IMR-90 (cell line): Measurements from ENCODE around the gene ATP10B. TPM values are rescaled to one million over a fixed set of nuclear protein-coding genes. Genes with fewer than 3 reads are reported as not detected.

ENCODE experiments used
- ATAC-seq: fragments of 200-7000 bp; cut with Tn5 transposase; 2 replicates; pipeline ENCODE4 v1.9.1; 2020; ENCODE audit warnings: low read depth, mild to moderate bottlenecking, moderate library complexity
- BruUV-seq: library from RNA; stranded (reverse); fragments of 400-500 nt; replicated peaks from 2 replicates; lab custom pipeline; 2021; lab: Mats Ljungman, UMichigan
- CTCF ChIA-PET: fragments of 300-600 bp; formaldehyde crosslinking; extraction: SDS; loops from one replicate; lab custom pipeline; 2021; ENCODE audit warnings: antibody characterized with exemption; lab: Yijun Ruan, JAX
- POLR2A ChIA-PET: fragments of 300-600 bp; sonication (Branson Sonifier 250); formaldehyde crosslinking; loops from one replicate; lab custom pipeline; 2022; ENCODE audit warnings: antibody characterized with exemption; ENCODE audit not compliant: unreplicated experiment; lab: Charles Lee
- DNase-seq: peaks from one replicate; pipeline ENCODE4 v3.0.0; 2013
- H2AFZ ChIP-seq: replicated peaks from 2 replicates; pipeline ENCODE3; 2013; ENCODE audit warnings: low read length, mild to moderate bottlenecking; ENCODE audit not compliant: poor library complexity
- H2AK5ac ChIP-seq: 2 replicates; pipeline ENCODE4 v1.6.1; 2013; ENCODE audit warnings: low read depth, low read length, inconsistent platforms
- H2AK9ac ChIP-seq: replicated peaks from 2 replicates; pipeline ENCODE3; 2013; ENCODE audit warnings: mild to moderate bottlenecking, low read depth, low read length, moderate library complexity; ENCODE audit not compliant: poor library complexity
- H2BK120ac ChIP-seq: 2 replicates; pipeline ENCODE4 v1.6.1; 2013; ENCODE audit warnings: low read depth, low read length, inconsistent platforms
- H2BK15ac ChIP-seq: 3 replicates; pipeline ENCODE4 v1.6.1; 2013; ENCODE audit warnings: low read depth, low read length, inconsistent platforms
- H2BK20ac ChIP-seq: 2 replicates; pipeline ENCODE4 v1.6.1; 2013; ENCODE audit warnings: low read depth, mild to moderate bottlenecking, inconsistent platforms, low read length, moderate library complexity
- H2BK5ac ChIP-seq: 2 replicates; pipeline ENCODE4 v1.6.1; 2013; ENCODE audit warnings: mild to moderate bottlenecking, low read depth, low read length, inconsistent platforms; ENCODE audit not compliant: poor library complexity, severe bottlenecking
- H3K14ac ChIP-seq: replicated peaks from 2 replicates; pipeline ENCODE4 v1.6.1; 2013; ENCODE audit warnings: low read depth, low read length, inconsistent platforms
- H3K18ac ChIP-seq: 2 replicates; pipeline ENCODE4 v1.6.1; 2013; ENCODE audit warnings: low read depth, low read length, control low read depth
- H3K23ac ChIP-seq: 2 replicates; pipeline ENCODE4 v1.6.1; 2013; ENCODE audit warnings: low read depth, low read length, inconsistent platforms
- H3K27ac ChIP-seq: 2 replicates; pipeline ENCODE4 v1.5.1; 2013; ENCODE audit warnings: mild to moderate bottlenecking, control low read depth, low read length; ENCODE audit not compliant: insufficient read depth
- H3K27me3 ChIP-seq: 2 replicates; pipeline ENCODE4 v1.6.1; 2013; ENCODE audit warnings: low read length; ENCODE audit not compliant: control insufficient read depth, insufficient read depth
- H3K36me3 ChIP-seq: 2 replicates; pipeline ENCODE4 v1.6.1; 2013; ENCODE audit warnings: low read length, mixed read lengths; ENCODE audit not compliant: control insufficient read depth, insufficient read depth
- H3K4ac ChIP-seq: 2 replicates; pipeline ENCODE4 v1.6.1; 2013; ENCODE audit warnings: low read depth, low read length, inconsistent platforms
- H3K4me1 ChIP-seq: 2 replicates; pipeline ENCODE4 v1.6.1; 2013; ENCODE audit warnings: low read length, mixed read lengths; ENCODE audit not compliant: control insufficient read depth, insufficient read depth
- H3K4me2 ChIP-seq: 2 replicates; pipeline ENCODE4 v1.6.1; 2013; ENCODE audit warnings: low read depth, mild to moderate bottlenecking, control low read depth, low read length, moderate library complexity
- H3K4me3 ChIP-seq: 2 replicates; pipeline ENCODE4 v1.5.1; 2013; ENCODE audit warnings: low read depth, mild to moderate bottlenecking, control low read depth, low read length, moderate library complexity; ENCODE audit not compliant: insufficient read depth
- H3K56ac ChIP-seq: 2 replicates; pipeline ENCODE4 v1.6.1; 2013; ENCODE audit warnings: low read length, inconsistent platforms; ENCODE audit not compliant: insufficient read depth; ENCODE audit errors: extremely low read depth
- H3K79me1 ChIP-seq, 2 experiments: 2 replicates each; pipeline ENCODE4 v1.6.1; 2013; ENCODE audit warnings: low read length in 2 of 2, inconsistent platforms in 1 of 2, low read depth in 1 of 2
- H3K9ac ChIP-seq: 2 replicates; pipeline ENCODE4 v1.6.1; 2013; ENCODE audit warnings: low read depth, low read length, control low read depth
- H3K9me1 ChIP-seq: 2 replicates; pipeline ENCODE4 v1.6.1; 2013; ENCODE audit warnings: low read length, inconsistent platforms; ENCODE audit not compliant: insufficient read depth
- H3K9me3 ChIP-seq: 2 replicates; pipeline ENCODE4 v1.6.1; 2013; ENCODE audit warnings: low read length; ENCODE audit not compliant: control insufficient read depth, insufficient read depth
- H4K20me1 ChIP-seq: 2 replicates; pipeline ENCODE4 v1.6.1; 2013; ENCODE audit warnings: low read length, inconsistent platforms; ENCODE audit not compliant: insufficient read depth
- H4K5ac ChIP-seq: 2 replicates; pipeline ENCODE4 v1.6.1; 2013; ENCODE audit warnings: mild to moderate bottlenecking, low read depth, low read length, control low read depth
- H4K8ac ChIP-seq, 2 experiments: 2 replicates each; pipeline ENCODE4 v1.6.1; 2013; ENCODE audit warnings: low read depth in 2 of 2, low read length in 2 of 2, control low read depth in 1 of 2, inconsistent platforms in 1 of 2
- H4K91ac ChIP-seq: 2 replicates; pipeline ENCODE4 v1.6.1; 2013; ENCODE audit warnings: low read depth, low read length, inconsistent platforms; ENCODE audit not compliant: insufficient read depth
- BHLHE40 ChIP-seq: fragments of 150-350 bp; IDR thresholded peaks from 2 replicates; pipeline ENCODE4 v1.6.1; 2016; ENCODE audit warnings: mild to moderate bottlenecking, low read depth, low read length
- CEBPB ChIP-seq: IDR thresholded peaks from 2 replicates; pipeline ENCODE4 v1.6.1; 2012; ENCODE audit warnings: low read depth, low read length, improper control_type of control experiment
- CHD1 ChIP-seq: IDR thresholded peaks from 2 replicates; pipeline ENCODE4 v1.6.1; 2012; ENCODE audit warnings: low read depth, low read length, improper control_type of control experiment
- ELK1 ChIP-seq: fragments of 150-350 bp; IDR thresholded peaks from 2 replicates; pipeline ENCODE4 v1.6.1; 2016; ENCODE audit warnings: low read depth, mild to moderate bottlenecking, low read length, moderate library complexity, borderline replicate concordance
- FOS ChIP-seq: fragments of 150-350 bp; IDR thresholded peaks from 2 replicates; pipeline ENCODE4 v1.6.1; 2016; ENCODE audit warnings: low read depth, low read length
- MAFK ChIP-seq: IDR thresholded peaks from 2 replicates; pipeline ENCODE4 v1.6.1; 2012; ENCODE audit warnings: low read depth, low read length, improper control_type of control experiment
- MAZ ChIP-seq: IDR thresholded peaks from 2 replicates; pipeline ENCODE4 v1.6.1; 2012; ENCODE audit warnings: low read depth, mild to moderate bottlenecking, low read length, improper control_type of control experiment, moderate library complexity, borderline replicate concordance
- MXI1 ChIP-seq: IDR thresholded peaks from 2 replicates; pipeline ENCODE4 v1.6.1; 2012; ENCODE audit warnings: low read depth, mild to moderate bottlenecking, low read length, moderate library complexity, borderline replicate concordance
- NFE2L2 ChIP-seq: fragments of 150-350 bp; IDR thresholded peaks from 2 replicates; pipeline ENCODE4 v1.6.1; 2016; ENCODE audit warnings: low read depth, mild to moderate bottlenecking, low read length
- POLR2A ChIP-seq: IDR thresholded peaks from 2 replicates; pipeline ENCODE4 v1.6.1; 2012; ENCODE audit warnings: mild to moderate bottlenecking, low read depth, low read length
- RAD21 ChIP-seq: IDR thresholded peaks from 2 replicates; pipeline ENCODE4 v1.6.1; 2012; ENCODE audit warnings: low read length, improper control_type of control experiment
- RCOR1 ChIP-seq: IDR thresholded peaks from 2 replicates; pipeline ENCODE4 v1.6.1; 2012; ENCODE audit warnings: mild to moderate bottlenecking, low read length, improper control_type of control experiment; ENCODE audit not compliant: insufficient replicate concordance
- RFX5 ChIP-seq: IDR thresholded peaks from 2 replicates; pipeline ENCODE4 v1.8.0; 2012; ENCODE audit warnings: low read depth, mild to moderate bottlenecking, low read length, moderate library complexity
- SMC3 ChIP-seq: fragments of 150-350 bp; IDR thresholded peaks from 2 replicates; pipeline ENCODE4 v1.6.1; 2016; ENCODE audit warnings: low read depth, mild to moderate bottlenecking, antibody characterized with exemption, low read length, moderate library complexity
- WGBS, 2 experiments: methylation state at CpG; one replicate each; pipeline versions ENCODE4 v1.1.5 to v1.1.7; 2013; ENCODE audit warnings: missing lambda C conversion rate in 2 of 2; ENCODE audit not compliant: insufficient read length in 1 of 2; ENCODE audit errors: extremely low coverage in 2 of 2; 5-methylcytosine and 5-hydroxymethylcytosine counted together
- dilution Hi-C: fragments of 300-500 bp; cut with HindIII; formaldehyde crosslinking; loops from one replicate; pipeline ENCODE4 v1.14.3; 2018; ENCODE audit warnings: low sequenced_read_pairs; ENCODE audit not compliant: unreplicated experiment
- in situ Hi-C: fragments of 300-500 bp; cut with MboI; formaldehyde crosslinking; loops from 3 replicates; pipeline ENCODE4 v1.14.3; 2019; ENCODE audit warnings: low sequenced_read_pairs, inconsistent platforms, mixed read lengths
- intact Hi-C: fragments of 100-400 bp; cut with micrococcal nuclease; formaldehyde crosslinking; loops from 2 replicates; pipeline ENCODE4 v1.10.0; 2022
- polyA plus RNA-seq, 3 experiments: library from polyadenylated mRNA; depleted of rRNA; stranded (reverse); fragments of >200 nt; gene quantifications; 2 replicates each; pipeline ENCODE4 v1.2.3, GENCODE V29; 2012; ENCODE audit warnings: low replicate concordance in 1 of 3
- total RNA-seq: library from RNA; depleted of rRNA; stranded (reverse); fragments of >200 nt; gene quantifications from 2 replicates; pipeline ENCODE4 v1.2.3, GENCODE V29; 2012
- TF ChIP-seq, protein P1 (sequence below): fragments of 150-350 bp; IDR thresholded peaks from 2 replicates; pipeline ENCODE4 v1.6.1; 2017; ENCODE audit warnings: mild to moderate bottlenecking, antibody characterized with exemption, low read length, low read depth
- TF ChIP-seq, protein P2 (sequence below): conservative IDR thresholded peaks from 2 replicates; pipeline ENCODE4 v1.5.1; 2012; ENCODE audit warnings: mild to moderate bottlenecking, low read depth, low read length, improper control_type of control experiment

The ATP10B gene
- total and polyA plus RNA-seq, 2 of the 4 experiments (the other 2 are of a cell fraction) = not detected

DNA sequence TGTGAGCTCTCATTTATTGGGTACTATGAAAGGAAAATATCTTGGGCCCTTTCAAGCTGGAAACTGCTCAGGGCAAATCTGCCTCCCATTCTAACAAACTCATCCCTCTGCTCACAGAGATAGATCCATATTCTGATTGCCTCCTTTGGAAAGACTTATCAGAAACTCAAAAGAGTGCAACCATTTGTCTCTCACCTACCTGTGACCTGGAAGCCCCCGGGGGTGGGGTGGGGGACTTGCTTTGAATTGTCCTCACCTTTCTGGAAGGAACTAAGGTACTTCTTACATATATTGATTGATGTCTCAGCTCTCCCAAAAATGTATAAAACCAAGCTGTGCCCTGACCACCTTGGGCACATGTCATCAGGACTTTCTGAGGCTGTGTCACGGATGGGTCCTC, 125.3 kb downstream of the ATP10B start:
- no peak for ATAC-seq

More for the DNA sequence above, 125.3 kb downstream of the ATP10B start:
- in situ Hi-C loops (no loop called here), intact Hi-C loops (no loop called here), dilution Hi-C loops (no loop called here)
- H3K18ac ChIP-seq = no peak overlapping the region
- no peaks in the 10 kb centered on the region for H3K79me1 ChIP-seq
- H3K9me1 ChIP-seq = no peaks in the 10 kb centered on the region
- H3K23ac ChIP-seq = no peak overlapping the region
- H3K4me3 ChIP-seq = no peak overlapping the region
- H2BK15ac ChIP-seq = no peak overlapping the region
- no peak overlapping the region for H4K8ac ChIP-seq
- no peaks in the 10 kb centered on the region for H3K36me3 ChIP-seq
- CTCF ChIA-PET = no interaction called here
- POLR2A ChIA-PET = no interaction called here
- no peaks in the 10 kb centered on the region for H3K27me3 ChIP-seq
- no peak overlapping the region for H3K4me2 ChIP-seq
- BruUV-seq = no TSS peak
- no peak overlapping the region for H3K4ac ChIP-seq
- H3K27ac ChIP-seq = no peak overlapping the region
- TF ChIP-seq CHD1 = no peak
- TF ChIP-seq RAD21 = no peak
- no peak for TF ChIP-seq RFX5
- no peak for TF ChIP-seq BHLHE40
- no peak for TF ChIP-seq POLR2A
- no peak for TF ChIP-seq MAFK
- TF ChIP-seq MXI1 = no peak
- no peak for TF ChIP-seq CEBPB
- TF ChIP-seq, protein P1, sequence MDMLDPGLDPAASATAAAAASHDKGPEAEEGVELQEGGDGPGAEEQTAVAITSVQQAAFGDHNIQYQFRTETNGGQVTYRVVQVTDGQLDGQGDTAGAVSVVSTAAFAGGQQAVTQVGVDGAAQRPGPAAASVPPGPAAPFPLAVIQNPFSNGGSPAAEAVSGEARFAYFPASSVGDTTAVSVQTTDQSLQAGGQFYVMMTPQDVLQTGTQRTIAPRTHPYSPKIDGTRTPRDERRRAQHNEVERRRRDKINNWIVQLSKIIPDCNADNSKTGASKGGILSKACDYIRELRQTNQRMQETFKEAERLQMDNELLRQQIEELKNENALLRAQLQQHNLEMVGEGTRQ = no peak
- no peak for TF ChIP-seq NFE2L2
- TF ChIP-seq ELK1 = no peak
- no peak for TF ChIP-seq MAZ
- TF ChIP-seq RCOR1 = no peak
- no peak for TF ChIP-seq FOS
- TF ChIP-seq, protein P2, sequence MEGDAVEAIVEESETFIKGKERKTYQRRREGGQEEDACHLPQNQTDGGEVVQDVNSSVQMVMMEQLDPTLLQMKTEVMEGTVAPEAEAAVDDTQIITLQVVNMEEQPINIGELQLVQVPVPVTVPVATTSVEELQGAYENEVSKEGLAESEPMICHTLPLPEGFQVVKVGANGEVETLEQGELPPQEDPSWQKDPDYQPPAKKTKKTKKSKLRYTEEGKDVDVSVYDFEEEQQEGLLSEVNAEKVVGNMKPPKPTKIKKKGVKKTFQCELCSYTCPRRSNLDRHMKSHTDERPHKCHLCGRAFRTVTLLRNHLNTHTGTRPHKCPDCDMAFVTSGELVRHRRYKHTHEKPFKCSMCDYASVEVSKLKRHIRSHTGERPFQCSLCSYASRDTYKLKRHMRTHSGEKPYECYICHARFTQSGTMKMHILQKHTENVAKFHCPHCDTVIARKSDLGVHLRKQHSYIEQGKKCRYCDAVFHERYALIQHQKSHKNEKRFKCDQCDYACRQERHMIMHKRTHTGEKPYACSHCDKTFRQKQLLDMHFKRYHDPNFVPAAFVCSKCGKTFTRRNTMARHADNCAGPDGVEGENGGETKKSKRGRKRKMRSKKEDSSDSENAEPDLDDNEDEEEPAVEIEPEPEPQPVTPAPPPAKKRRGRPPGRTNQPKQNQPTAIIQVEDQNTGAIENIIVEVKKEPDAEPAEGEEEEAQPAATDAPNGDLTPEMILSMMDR = no peak
- no peak for TF ChIP-seq SMC3
- no CpG with 5 or more reads among the region's 2 CpGs for WGBS, 2 experiments
- no peak overlapping the region for H2BK20ac ChIP-seq
- no peak overlapping the region for H2AK9ac ChIP-seq
- H3K14ac ChIP-seq = no peak overlapping the region
- H3K9ac ChIP-seq = no peak overlapping the region
- H4K5ac ChIP-seq = no peak overlapping the region
- H3K4me1 ChIP-seq = no peaks in the 10 kb centered on the region
- H3K56ac ChIP-seq = no peak overlapping the region
- DNase-seq = no peak
- peaks cover 16% of the 10 kb centered on the region for H3K9me3 ChIP-seq
- no peaks in the 10 kb centered on the region for H4K20me1 ChIP-seq
- H2AK5ac ChIP-seq = no peak overlapping the region
- H2AFZ ChIP-seq = no peak overlapping the region
- H2BK5ac ChIP-seq = no peak overlapping the region
- no peak overlapping the region for H2BK120ac ChIP-seq
- no peak overlapping the region for H4K91ac ChIP-seq
